A549 treated with GW870086 at 1 μM for 4 hours (cell line): ENCODE results near the gene G6PD. TPM values are rescaled to one million over a fixed set of nuclear protein-coding genes. Genes with fewer than 3 reads are reported as not detected.

Experiments
- total RNA-seq: library from RNA; stranded (reverse); fragments of 200-300 nt; extraction: Qiagen RNA extraction; gene quantifications from 5 replicates; pipeline ENCODE4 v1.2.3, GENCODE V29; 2022; ENCODE audit warnings: low read depth

Gene G6PD
- 1,331 to 1,547 TPM (median 1,449 TPM) in 5 replicates for total RNA-seq

DNA sequence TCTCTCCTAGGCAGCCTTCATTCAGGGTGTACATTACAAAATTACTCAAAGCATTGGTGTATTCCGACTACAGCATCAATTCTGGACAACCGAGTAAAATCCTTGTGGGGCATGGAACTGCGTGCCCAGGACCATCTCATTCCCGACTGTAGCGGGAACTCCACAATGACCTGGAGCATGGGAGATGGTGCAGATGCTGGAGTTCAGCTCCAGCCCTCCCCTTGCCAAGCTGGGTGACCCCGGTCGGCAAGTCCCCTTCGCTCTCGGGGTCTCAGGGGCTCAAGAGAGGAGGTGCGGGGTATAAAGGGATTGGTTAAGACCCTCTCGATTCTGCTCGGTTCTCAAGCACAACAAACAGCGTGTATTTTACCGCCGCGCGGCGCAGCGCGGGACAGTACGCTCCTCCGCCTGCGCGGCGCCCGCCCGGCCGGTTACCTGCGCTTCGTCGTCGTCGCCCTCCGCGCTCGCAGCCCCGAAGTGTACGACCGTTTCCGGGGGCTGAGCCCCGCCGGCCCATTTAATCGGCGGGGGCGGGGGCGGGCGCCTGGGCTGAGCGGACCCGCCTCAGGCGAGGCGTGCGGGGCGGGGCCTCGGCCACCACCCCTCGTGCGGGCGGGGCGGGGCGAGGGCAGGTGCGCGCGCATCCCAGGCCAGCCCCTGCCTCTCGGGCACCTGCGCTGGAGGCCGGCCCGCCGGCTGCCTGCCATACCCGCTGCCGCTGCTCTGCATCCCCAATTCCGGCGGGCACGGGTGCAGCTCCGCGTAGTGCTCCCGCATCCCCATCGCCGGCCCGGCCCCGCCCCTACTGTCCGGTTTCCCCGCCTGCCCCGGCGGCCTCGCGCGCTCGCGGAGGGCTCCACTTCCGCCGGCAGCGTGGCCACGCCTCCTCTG lies at the start of gene G6PD:
Gene G6PD, minus strand, starts transcription at position 493 of the 891 bp plus-strand sequence. CDS start 691 bp downstream, outside the sequence.

DNA sequence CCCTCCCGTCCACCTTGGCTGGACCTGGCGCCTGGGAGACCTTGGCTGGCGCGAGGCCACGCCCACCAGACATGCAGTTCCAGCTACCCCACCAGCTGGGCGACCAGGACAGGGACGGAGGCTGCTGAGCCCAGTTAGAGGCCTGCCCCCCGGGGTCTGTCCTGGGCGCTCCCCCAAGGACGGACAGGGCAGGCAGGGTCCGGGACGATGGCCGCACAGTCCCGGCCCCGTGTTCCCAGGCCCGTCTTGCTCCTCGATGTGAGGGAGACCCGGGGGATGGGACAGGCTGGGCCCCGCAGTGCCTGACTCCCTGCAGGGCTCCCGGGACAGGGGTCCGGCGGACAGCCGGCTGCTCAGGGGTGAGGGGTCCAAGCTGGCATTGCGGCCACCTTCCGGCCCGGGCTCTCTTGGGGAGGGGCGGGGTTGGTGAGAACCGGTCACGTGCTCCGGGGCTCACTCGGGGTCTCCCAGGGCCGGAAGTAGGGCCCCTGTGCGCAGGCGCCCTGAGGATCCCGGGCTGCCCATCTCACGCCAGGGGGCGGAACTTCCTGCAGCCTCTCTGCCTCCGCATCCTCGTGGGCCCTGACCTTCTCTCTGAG lies 38.0 kb upstream of the G6PD start, which contains the start of gene CTAG1A:
Gene CTAG1A, plus strand, starts transcription at position 549 of the 599 bp plus-strand sequence. CDS start 74 bp downstream, outside the sequence.

DNA sequence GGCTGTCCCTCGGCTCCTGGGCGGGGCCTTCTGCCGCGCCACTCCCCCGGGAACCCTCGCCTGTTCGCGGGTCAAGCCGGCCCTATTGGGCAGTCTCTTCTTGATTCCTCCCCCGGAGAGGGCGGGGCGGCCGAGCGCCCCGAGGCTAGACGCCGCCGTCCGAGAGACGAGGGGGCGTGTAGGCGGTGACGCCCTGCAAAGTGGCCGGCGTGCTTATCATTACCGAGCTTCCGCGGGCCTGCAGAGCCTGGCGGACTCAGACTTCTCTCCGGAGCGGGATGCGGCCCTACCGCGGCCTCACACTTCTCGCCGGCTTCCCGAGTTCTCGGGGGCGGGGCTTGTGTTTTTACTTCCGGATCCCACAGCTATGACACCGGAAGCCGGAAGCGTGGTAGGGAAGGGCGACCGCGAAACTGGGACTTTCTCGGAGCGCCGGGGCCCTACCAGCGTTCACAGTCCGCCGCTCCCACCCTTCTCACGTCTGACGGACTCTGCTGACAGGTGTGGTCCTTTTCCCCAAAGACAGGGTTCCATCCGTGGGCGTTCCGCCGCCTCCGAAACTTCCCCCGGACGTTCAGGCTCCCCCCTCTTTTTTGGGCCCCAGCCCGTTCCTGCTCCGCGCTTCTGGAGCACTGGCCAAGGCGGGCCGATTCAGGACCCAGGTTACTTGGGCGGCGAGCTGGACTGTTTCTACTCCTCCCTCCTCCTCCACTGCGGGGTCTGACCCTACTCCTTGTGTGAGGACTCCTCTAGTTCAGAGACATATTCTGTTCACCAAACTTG lies 790 bp upstream of the G6PD start, which contains the start of gene IKBKG:
Gene IKBKG, plus strand, starts transcription at position 376 of the 783 bp plus-strand sequence. CDS start 4,383 bp downstream, outside the sequence.

DNA sequence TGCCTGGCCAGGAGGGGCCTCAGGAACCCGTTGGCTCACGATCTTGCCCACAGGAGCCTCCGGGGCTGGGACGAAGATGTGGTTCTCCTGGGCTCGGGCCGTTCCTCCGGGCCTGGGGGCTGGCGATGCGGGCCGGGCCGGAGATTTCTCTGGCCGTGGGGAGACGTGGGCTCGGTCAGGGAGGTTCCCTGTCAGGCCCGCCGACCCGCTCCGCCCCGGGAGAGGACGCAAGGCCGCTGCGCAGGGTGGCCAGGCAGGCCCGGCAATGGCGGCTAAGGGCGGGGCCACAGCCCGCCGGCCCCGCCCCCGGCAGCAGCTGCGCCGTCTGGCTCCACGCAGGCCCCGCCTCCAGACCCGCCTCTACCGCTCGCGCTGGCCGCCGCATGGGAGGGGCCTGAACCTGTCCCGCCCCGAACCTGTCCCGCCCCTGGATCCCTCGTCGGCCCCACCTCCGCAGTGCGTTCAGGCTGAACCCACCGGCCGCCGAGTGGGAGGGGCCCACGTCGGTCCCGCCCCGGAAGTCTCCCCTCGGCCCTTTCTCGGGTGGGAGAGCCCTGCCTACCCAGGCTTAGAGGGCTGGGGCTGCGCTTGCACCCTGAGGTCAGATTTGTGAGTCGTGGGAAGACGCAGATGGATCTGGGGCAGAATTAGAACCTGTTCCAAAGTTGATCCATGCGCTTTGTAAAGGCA lies 30.5 kb downstream of the G6PD start, which contains the start of gene FAM3A:
Gene FAM3A, minus strand, starts transcription at position 267 of the 690 bp plus-strand sequence. CDS start 460 bp downstream, outside the sequence.

DNA sequence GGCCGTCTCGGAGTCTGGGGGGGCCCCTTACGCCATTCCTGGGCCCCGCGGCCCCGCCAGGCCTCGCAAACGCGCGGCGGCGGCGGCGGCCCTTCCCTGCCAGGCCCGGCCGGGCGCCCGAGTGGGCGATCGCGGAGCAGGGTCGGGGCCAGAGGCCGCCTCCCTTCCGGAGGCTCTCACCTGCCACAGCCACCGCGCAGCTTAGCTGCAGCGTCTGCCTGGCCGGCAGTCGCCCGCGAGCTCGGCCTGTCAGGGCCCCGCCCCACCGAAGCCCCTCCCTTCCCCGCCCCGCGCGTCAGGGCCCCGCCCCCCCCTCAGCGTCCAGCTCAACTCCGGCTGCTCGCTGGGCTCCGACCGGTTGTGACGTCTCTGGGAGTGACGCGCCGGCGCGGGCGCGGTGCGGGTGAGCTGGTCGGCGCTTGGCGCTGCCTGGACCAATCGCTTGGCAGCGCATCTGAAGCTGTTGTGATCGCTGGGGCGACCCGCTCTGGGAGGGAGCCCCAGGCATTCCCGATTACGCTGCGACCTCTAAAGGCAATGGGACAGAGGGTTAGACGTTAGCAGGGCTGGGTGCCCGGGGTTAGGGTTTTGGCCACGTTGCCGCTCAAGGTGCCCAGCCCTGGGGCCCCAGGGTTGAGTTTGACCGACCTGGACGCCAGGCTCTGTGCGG lies 56.1 kb downstream of the G6PD start, which contains the start of gene SLC10A3:
Gene SLC10A3, minus strand, starts transcription at position 216 of the 670 bp plus-strand sequence. CDS start 1,689 bp downstream, outside the sequence.

DNA sequence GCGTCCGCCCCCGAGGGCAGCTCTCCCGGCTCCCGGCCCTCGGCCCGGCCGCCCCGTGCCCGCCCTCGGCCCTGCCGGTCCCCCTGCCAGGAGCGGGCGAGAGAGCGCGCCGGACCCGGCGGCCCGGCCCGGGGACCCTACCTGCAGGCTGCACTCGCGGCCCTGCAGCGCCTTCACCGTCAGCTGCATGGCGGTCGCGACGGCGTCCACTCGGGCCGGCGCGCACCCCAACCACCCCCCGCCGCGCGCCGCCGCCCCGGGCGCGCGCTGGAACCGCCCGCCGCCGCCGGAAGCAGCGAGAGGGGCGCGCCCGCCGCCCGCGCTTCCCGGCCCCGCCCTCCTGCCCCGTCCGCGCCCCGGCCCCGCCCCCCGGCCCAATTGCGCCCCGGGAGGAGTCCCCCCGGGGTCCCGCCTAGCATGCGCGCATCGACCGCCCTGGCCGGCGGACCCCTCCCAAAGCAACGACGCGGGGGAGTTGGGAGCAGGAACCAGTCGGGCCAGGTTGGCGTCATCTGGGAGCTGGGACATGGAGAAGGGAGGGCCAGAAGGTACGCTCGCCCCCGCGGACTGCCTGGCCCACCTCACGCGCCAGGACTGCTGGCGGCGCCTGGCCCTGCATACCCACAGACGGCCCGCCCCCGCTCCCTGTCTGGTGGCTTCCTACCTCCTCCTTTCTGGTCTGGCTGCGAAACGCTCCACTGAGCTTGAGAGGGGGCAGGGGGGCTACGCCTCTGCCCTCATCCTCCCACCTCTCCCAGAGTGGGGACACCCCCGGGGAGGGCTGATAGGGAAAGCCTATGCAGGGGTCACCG lies 60.0 kb downstream of the G6PD start, which contains the start of gene UBL4A:
Gene UBL4A, minus strand, starts transcription at position 220 of the 812 bp plus-strand sequence. Its CDS starts 31 bp downstream, at position 189.

Other genes starting within 250 kb of the G6PD start
- 1,320 to 1,681 TPM (median 1,555 TPM) in 5 replicates for gene FLNA, start 172.2 kb downstream of the G6PD start, total RNA-seq
- 115 to 162 TPM (median 151 TPM) in 5 replicates for gene EMD, start 167.6 kb downstream of the G6PD start, total RNA-seq
- gene RPL10, start 148.5 kb downstream of the G6PD start, total RNA-seq, result 5,224 to 6,204 TPM (median 5,426 TPM) in 5 replicates
- gene DNASE1L1, start 137.6 kb downstream of the G6PD start, total RNA-seq, result 26.1 to 33.5 TPM (median 29.3 TPM) in 5 replicates
- gene TAFAZZIN, start 135.3 kb downstream of the G6PD start, total RNA-seq, result 32.2 to 40.3 TPM (median 37.1 TPM) in 5 replicates
- gene ATP6AP1, start 118.2 kb downstream of the G6PD start, total RNA-seq, result 81.6 to 108 TPM (median 104 TPM) in 5 replicates
- gene GDI1, start 109.7 kb downstream of the G6PD start, total RNA-seq, result 89.4 to 105 TPM (median 103 TPM) in 5 replicates
- gene FAM50A, start 102.7 kb downstream of the G6PD start, total RNA-seq, result 92.4 to 124 TPM (median 106 TPM) in 5 replicates
- gene PLXNA3, start 88.6 kb downstream of the G6PD start, total RNA-seq, result 10.8 to 15.6 TPM (median 11.8 TPM) in 5 replicates
- 57.7 to 70.9 TPM (median 68.2 TPM) in 5 replicates for gene LAGE3, start 67.6 kb downstream of the G6PD start, total RNA-seq
- gene UBL4A, start 60.2 kb downstream of the G6PD start, total RNA-seq, result 64.7 to 72.3 TPM (median 68.9 TPM) in 5 replicates
- gene SLC10A3, start 56.2 kb downstream of the G6PD start, total RNA-seq, result 29.7 to 41.5 TPM (median 40.1 TPM) in 5 replicates
- 32.9 to 47.3 TPM (median 45.3 TPM) in 5 replicates for gene FAM3A, start 30.6 kb downstream of the G6PD start, total RNA-seq
- 35.2 to 42.9 TPM (median 41.7 TPM) in 5 replicates for gene IKBKG, start 774 bp upstream of the G6PD start, total RNA-seq
- not detected in 5 replicates for gene CTAG1A, start 38.3 kb upstream of the G6PD start, total RNA-seq
- gene CTAG1B, start 72.4 kb upstream of the G6PD start, total RNA-seq, result not detected in 5 replicates
- gene CTAG2, start 106.7 kb upstream of the G6PD start, total RNA-seq, result not detected in 5 replicates
- 0.83 to 1.2 TPM (median 0.93 TPM) in 5 replicates for gene GAB3, start 204.2 kb upstream of the G6PD start, total RNA-seq
- gene DKC1, start 216.0 kb upstream of the G6PD start, total RNA-seq, result 156 to 200 TPM (median 164 TPM) in 5 replicates